Left ventricle myocardium superior (tissue), 1 donor: ENCODE results near the gene METAP1D. TPM values are rescaled to one million over a fixed set of nuclear protein-coding genes. Genes with fewer than 3 reads are reported as not detected.
"Not testable (repeated sequence)": the region's sequence is repeated elsewhere in the genome, so short reads cannot be mapped to it uniquely, and the experiment has no call there.

Source experiments
- ATAC-seq: fragments of 200-7000 bp; cut with Tn5 transposase; one replicate; pipeline ENCODE4 v1.9.1; 2020; ENCODE audit warnings: mild to moderate bottlenecking, moderate library complexity
- DNase-seq: peaks from one replicate; pipeline ENCODE4 v3.0.0-alpha.2; 2020
- intact Hi-C: fragments of 100-400 bp; cut with micrococcal nuclease; formaldehyde crosslinking; loops from one replicate; pipeline ENCODE4 v1.11.0; 2022
- total RNA-seq: library from RNA; stranded (reverse); fragmentation: NEBNext Ultra II Directional; extraction: Animal tissue kit (Norgen Biotek cat#: 25700); gene quantifications from one replicate; pipeline ENCODE4 v1.2.1, GENCODE V29; 2021
- donor health status: DM: no; HTN: yes; CAD: no; lungs with severe emphysema.

Gene METAP1D
- total RNA-seq, 1 donor from 2014 or later: 8.6 TPM

DNA sequence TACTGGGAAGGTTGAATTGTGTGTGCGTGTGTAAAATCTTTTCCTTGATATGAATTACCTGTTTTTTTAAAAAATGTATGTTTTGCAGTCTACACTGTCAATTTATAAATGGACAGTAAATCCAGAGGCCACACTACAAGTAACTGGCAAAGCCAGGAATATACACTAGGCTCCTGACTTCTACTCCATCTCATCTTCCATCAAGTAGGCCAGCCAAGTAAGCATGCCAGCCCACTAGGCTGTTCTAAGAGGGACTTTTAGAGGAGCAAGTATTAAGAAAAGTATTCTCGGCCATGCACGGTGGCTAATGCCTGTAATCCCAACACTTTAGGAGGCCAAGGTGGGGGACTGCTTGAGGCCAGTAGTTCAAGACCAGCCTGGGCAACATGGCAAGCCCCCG is 13.0 kb upstream of the METAP1D start:
- intact Hi-C loops: loop anchor here (10.0 kb wide), 1 partner anchor 242 kb away; no protein-coding TSS in a partner anchor
- DNase-seq: no peak
- no peak for ATAC-seq

- DNase-seq (no peak), ATAC-seq (peak; percentile 87)
- intact Hi-C loops: no loop called here
These were observed 8.7 kb upstream of the METAP1D start for GRCh38 chr2:171991027-171991426.

DNA sequence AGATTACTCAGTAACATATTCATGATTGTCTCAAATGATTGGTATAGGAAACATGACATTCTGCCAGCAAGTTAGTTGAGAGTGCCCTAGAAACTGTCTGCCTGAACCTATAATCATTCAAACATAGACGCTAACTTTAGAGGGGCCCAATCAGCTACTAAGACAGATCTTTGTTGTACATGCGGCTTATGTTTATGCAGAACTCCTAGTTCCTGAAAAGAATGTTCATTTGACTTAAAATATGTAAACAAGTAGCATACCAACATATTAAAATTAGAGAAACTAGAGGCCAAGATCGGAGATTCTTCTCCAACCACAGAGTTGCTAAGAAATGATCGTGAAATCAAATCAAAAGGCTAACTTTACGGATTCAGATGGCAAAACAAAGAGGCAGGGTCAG is 4.2 kb upstream of the METAP1D start:
- ATAC-seq (no peak), DNase-seq (no peak)
- intact Hi-C loops: no loop called here

DNA sequence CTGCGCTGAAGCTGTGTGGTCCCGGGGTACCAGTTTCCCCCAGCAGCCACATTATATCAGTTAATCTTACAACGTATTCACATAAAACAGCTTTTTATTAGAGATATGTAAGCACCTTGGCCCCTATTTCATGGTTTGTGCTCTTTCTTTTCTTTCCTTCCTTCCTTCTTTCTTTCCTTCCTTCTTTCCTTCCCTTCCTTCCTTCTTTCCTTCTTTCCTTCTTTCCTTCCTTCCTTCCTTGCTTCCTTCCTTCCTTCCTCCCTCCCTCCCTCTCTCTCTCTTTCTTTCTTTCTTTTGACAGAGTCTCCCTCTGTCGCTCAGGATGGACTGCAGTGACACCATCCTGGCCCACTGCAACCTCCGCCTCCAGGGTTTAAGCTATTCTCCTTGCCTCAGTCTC is 3.7 kb upstream of the METAP1D start:
- ATAC-seq (no peak), DNase-seq (no peak)
- intact Hi-C loops: no loop called here

- DNase-seq, intact Hi-C loops, ATAC-seq: not testable (repeated sequence)
These were observed 2.7 kb upstream of the METAP1D start for GRCh38 chr2:171997031-171997430.

DNA sequence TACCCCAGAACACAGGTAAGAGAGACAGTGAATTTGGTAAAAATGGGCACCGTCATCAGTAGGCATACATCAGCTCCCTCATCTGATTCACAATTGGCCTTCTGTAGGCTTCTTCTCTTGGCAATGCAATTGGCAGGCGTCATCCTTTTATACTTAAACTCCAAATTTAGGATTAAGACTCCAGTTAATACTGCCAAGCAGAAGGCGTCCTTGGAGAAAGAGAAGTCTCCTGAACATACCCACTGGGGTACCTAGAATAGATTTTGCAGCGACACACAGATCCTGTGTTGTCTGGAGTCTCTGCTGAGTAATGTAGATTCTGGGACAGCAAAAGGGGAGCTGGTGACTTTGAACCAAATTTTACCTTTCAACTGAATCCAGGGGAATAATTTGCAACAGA is 592 bp upstream of the METAP1D start:
- ATAC-seq: no peak
- intact Hi-C loops: no loop called here
- no peak for DNase-seq

DNA sequence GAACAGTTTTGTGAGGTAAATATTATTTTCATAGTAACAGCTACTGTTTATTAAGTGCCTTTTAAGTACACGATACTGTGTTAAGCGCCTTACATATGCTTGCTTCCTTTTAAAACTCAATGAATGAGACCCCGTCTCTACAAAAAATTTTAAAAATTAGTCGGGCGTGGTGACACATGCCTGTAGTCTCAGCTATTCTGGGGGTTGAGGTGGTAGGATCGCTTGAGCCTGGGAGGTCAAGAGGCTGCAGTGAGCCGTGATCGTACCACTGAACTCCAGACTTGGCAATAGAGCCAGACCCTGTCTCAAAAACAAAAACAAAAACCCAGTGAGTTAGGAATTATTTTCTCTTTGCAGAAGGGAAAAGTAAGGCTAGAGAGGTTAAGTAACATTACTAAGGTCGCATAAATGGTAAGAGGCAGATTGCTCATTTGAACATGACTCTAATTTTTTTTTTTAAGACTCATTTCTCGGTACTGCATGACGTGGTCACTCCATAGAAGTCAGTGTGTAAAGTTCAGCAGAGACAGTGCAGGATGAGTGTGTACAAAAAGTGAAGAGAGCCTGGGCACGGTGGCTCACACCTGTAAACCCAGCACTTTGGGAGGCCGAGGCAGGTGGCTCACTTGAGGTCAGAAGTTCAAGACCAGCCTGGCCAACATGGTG is 1.1 kb downstream of the METAP1D start:
- intact Hi-C loops: no loop called here
- no peak for DNase-seq
- ATAC-seq: no peak

- ATAC-seq (no peak), DNase-seq (no peak)
- intact Hi-C loops: no loop called here
These were observed 7.6 kb downstream of the METAP1D start for GRCh38 chr2:172007372-172007771.

DNA sequence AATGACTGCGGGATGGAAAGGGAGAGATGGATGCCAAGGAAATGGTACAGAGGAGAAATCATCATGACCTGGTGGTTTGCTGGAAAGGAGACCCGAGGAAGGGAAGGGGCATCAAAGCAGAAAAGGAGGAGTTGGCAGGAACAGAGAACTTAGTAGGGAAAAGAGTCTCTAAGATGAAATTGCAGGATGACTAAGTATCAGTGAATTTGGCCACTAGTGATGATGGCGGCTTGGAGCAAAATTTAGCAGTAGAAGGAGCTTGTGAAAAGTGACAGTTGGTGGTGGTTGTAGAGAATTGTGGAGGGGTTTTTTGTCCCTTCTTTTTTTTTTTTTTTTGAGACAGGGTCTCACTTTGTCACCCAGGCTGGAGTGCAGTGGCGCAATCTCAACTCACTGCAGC is 10.1 kb downstream of the METAP1D start:
- no peak for DNase-seq
- ATAC-seq: no peak
- intact Hi-C loops: no loop called here

- no peak for DNase-seq
- no peak for ATAC-seq
- intact Hi-C loops: no loop called here
These were observed 12.2 kb downstream of the METAP1D start for GRCh38 chr2:172011812-172012575.

- intact Hi-C loops: no loop called here
- no peak for ATAC-seq
- DNase-seq: no peak
These were observed 13.1 kb downstream of the METAP1D start for GRCh38 chr2:172012677-172013391.

DNA sequence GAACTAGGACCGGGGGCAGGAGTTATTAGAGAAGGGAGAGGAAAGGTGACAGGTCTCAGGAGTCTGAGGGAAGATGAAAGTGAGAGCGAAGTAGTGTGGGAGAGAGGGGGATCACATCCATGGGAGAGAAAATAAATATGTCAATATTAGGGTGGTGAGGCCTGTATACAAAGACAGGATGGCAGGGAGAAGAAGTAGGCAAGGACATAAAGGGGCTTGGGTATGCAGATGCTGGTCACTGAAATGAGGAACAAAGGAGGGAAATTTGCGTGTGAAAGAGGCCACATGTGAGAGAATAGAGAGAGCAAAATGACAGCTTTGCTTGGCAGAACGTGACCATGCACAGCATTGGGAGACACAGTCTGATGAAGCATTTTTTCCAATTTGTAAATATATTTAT is 13.6 kb downstream of the METAP1D start:
- no peak for ATAC-seq
- no peak for DNase-seq
- intact Hi-C loops: no loop called here

GRCh38 chr2:172021074-172021931 is 21.6 kb downstream of the METAP1D start:
- DNase-seq (no peak), ATAC-seq (no peak)
- intact Hi-C loops: no loop called here

DNA sequence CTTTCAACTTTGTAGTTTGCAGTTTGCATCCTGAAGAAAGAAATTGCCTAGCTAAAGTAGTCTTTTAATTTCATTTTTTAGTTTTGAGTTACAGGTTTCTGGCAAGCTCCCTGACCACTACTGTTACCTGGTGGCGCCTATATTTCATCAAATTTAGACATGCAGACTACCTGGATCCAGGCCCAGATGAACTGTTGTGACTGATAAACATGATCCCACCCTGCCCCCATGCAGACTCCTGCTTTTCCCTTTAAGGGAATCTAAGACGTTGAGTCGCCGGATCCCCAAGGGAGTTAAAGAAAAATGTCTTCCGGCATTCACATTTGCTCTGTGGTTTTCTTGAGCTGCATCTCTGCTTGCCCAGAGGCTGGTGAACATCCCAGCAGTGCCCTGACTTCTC is 22.2 kb downstream of the METAP1D start:
- intact Hi-C loops: no loop called here
- DNase-seq (no peak), ATAC-seq (no peak)

DNA sequence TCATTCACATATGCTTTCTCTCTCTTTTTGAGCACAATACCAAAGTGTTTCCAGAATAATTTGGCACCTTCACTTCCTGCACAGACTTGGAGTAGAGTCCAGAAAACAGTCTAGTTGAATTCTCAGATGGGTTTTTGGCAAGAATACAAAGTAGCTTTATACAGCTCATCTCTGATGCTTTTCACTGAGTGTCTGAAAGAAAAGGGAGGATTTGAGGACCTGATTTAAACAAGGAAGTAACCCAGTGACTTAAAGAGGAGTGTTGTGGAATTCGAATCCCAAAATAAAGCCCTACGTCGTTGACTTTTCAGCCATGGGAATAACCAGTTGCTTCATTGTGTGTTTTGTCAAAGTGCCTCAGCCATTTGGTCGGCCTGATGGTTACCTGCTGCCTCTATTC is 31.8 kb downstream of the METAP1D start:
- intact Hi-C loops: no loop called here
- ATAC-seq (no peak), DNase-seq (no peak)

GRCh38 chr2:172038121-172038520 is 38.4 kb downstream of the METAP1D start:
- ATAC-seq: no peak
- DNase-seq: no peak
- intact Hi-C loops: no loop called here

- no peak for ATAC-seq
- no peak for DNase-seq
- intact Hi-C loops: no loop called here
These were observed 38.9 kb downstream of the METAP1D start for GRCh38 chr2:172038604-172039003.

DNA sequence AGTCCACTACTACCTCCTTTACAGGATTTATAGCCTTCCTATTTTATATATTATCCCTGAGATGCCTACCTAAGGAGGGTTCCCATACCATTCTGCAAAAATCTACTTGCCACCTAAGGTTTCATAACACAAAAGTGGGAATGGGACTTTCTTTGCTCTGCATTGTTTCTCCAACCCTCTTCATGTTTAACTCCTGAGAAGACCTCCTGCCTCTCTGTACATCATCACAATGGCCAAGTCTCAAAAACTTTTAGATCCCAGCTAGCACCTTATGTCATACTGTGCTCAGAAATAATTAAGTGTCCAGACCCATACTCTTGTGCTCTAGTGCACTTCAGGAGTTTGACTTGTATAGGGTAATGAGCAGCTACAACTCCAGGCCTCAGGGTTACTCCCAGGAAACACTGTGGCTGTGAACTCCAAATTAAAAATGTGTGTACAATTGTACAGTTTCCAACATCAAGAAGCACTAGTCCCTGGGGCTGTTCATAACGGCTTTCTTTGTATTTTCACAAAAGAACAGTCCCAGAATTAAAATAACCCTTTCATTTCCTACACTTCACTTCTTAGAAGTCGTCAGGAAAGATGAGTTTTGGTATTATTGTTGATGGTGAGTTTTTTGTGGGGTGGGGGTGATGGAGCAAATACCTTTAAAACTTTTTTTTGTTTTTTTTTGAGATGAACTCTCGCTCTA is 39.4 kb downstream of the METAP1D start:
- intact Hi-C loops: no loop called here
- DNase-seq: no peak
- ATAC-seq: no peak

DNA sequence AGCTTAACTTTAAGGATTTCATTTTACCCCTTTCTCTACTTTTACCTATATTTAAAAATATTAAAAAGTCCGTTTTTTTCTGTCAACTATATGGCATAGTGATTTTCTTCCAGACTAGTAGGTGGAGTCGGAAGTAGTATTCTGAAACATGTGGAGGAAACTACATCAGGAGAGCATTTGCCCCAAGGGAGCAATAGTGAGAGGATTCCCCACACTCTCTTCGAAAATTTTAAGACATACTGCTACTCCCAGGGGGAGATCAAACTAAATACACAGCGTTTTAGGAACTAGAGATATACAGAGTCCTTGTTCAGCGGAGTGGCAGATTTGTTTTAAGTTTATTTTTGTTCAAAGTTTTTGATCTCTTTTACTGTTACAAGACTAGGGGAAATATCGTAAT is 40.6 kb downstream of the METAP1D start:
- DNase-seq (no peak), ATAC-seq (no peak)
- intact Hi-C loops: no loop called here
